Spleen (tissue), 11 donors: ENCODE results near the gene C7orf57. TPM values are rescaled to one million over a fixed set of nuclear protein-coding genes. Genes with fewer than 3 reads are reported as not detected.

Source experiments
- DNase-seq: peaks from one replicate; pipeline ENCODE4 v3.0.0-alpha.2; 2020
- H3K27ac ChIP-seq, 8 donors: fragments of 200-600 bp; sonication (generic) in 7 of 8; 1 replicate in 4 of 8; 2 replicates in 4 of 8; pipeline versions ENCODE4 v1.5.0 to v1.8.0; 2016 to 2021; ENCODE audit warnings: inconsistent platforms in 4 of 8, mild to moderate bottlenecking in 4 of 8, moderate library complexity in 1 of 8
- H3K27me3 ChIP-seq, 7 donors: fragments of 200-600 bp; sonication (generic) in 6 of 7; replicated peaks in 1 of 7; 1 replicate in 4 of 7; 2 replicates in 3 of 7; pipeline versions ENCODE4 v1.5.0 to v1.8.0; 2016 to 2021; ENCODE audit warnings: inconsistent platforms in 3 of 7, mild to moderate bottlenecking in 1 of 7
- H3K36me3 ChIP-seq, 6 donors: fragments of 200-600 bp; sonication (generic) in 5 of 6; 1 replicate in 4 of 6; 2 replicates in 2 of 6; pipeline versions ENCODE4 v1.5.0 to v1.8.0; 2016 to 2021; ENCODE audit warnings: inconsistent platforms in 2 of 6
- H3K4me1 ChIP-seq, 6 donors: fragments of 200-600 bp; sonication (generic) in 5 of 6; 1 replicate in 3 of 6; 2 replicates in 3 of 6; pipeline versions ENCODE4 v1.5.0 to v1.8.0; 2016 to 2021; ENCODE audit warnings: inconsistent platforms in 3 of 6
- H3K4me3 ChIP-seq, 8 donors: fragments of 200-600 bp; sonication (generic) in 7 of 8; 1 replicate in 4 of 8; 2 replicates in 4 of 8; pipeline versions ENCODE4 v1.5.0 to v1.8.0; 2016 to 2021; ENCODE audit warnings: inconsistent platforms in 4 of 8, mild to moderate bottlenecking in 4 of 8, moderate library complexity in 2 of 8
- H3K9me3 ChIP-seq, 8 donors: fragments of 200-600 bp; sonication (generic) in 7 of 8; 1 replicate in 4 of 8; 2 replicates in 4 of 8; pipeline versions ENCODE4 v1.5.0 to v1.8.0; 2016 to 2021; ENCODE audit warnings: inconsistent platforms in 4 of 8
- CTCF ChIP-seq, 11 experiments: fragments of 200-600 bp in 7 of 11; fragments of 450-650 bp in 4 of 11; sonication (generic) in 4 of 11; IDR thresholded peaks in 8 of 11; conservative IDR thresholded peaks in 3 of 11; 1 replicate in 7 of 11; 2 replicates in 4 of 11; pipeline versions ENCODE4 v1.4.0 to v1.8.0; 2016 to 2021; ENCODE audit warnings: antibody characterized with exemption in 11 of 11, inconsistent platforms in 4 of 11, mild to moderate bottlenecking in 1 of 11
- POLR2A ChIP-seq, 3 donors: fragments of 450-650 bp; IDR thresholded peaks; one replicate each; pipeline ENCODE4 v1.5.1; 2017; ENCODE audit warnings: antibody characterized with exemption in 3 of 3, mild to moderate bottlenecking in 1 of 3
- POLR2AphosphoS5 ChIP-seq, 3 donors: sonication (generic); formaldehyde crosslinking; IDR thresholded peaks; one replicate each; pipeline ENCODE4 v1.5.1; 2017; ENCODE audit warnings: antibody characterized with exemption in 3 of 3
- WGBS, 5 donors: extraction: QIAGEN DNeasy Blood & Tissue Kit in 3 of 5; methylation state at CpG; one replicate each; pipeline versions ENCODE4 v1.1.5 to v1.1.7; 2013 to 2018; 5-methylcytosine and 5-hydroxymethylcytosine counted together
- intact Hi-C: fragments of 100-400 bp; cut with DNase I; formaldehyde crosslinking; loops from one replicate; pipeline ENCODE4 v1.15.0; 2023; ENCODE audit warnings: low total_unique reads
- polyA plus RNA-seq, 3 donors: library from polyadenylated mRNA; stranded (reverse); fragments of 200-250 nt; gene quantifications; one replicate each; pipeline ENCODE4 v1.2.1, GENCODE V29; 2013
- total RNA-seq, 7 donors: library from RNA; depleted of rRNA in 3 of 7; stranded (reverse); fragments of >200 nt in 3 of 7; fragmentation: NEBNext Ultra II Directional in 4 of 7; extraction: Animal tissue kit (Norgen Biotek cat#: 25700) in 4 of 7; gene quantifications; one replicate each; pipeline versions ENCODE4 v1.1.0 to v1.2.1, GENCODE V29; 2016 to 2021
- donor health status: healthy with polysubstance abuse.
- donor health status: DM: no; HTN: no; CAD: no; lungs with moderate emphysema.
- donor health status: DM: no; HTN: no; CAD: no.
- donor health status: Bipolar disorder and iron deficiency.
- donor health status: healthy.
- donor health status: DM: no; HTN: no; CAD: no.
- donor health status: DM: yes; HTN: yes; CAD: no.

C7orf57 gene
- total and polyA plus RNA-seq, 10 donors: 0.03 TPM; not detected in 9

- no peak overlapping the region for H3K27ac ChIP-seq
- intact Hi-C loops: no loop called here
- DNase-seq: no peak
- no peak for TF ChIP-seq POLR2A (IDR thresholded peaks at IDR 0.05)
- no peak for TF ChIP-seq POLR2AphosphoS5 (IDR thresholded peaks at IDR 0.05)
- TF ChIP-seq CTCF (IDR thresholded peaks at IDR 0.05 in 8 of 11, conservative IDR thresholded peaks at IDR 0.05 in 3 of 11): no peak
- WGBS, 5 donors: 60 to 69% (median 65%) methylated on average over 14 of the region's 14 CpGs
- H3K4me1 ChIP-seq: peaks cover 0 to 7% (median 0%) of the 10 kb centered on the region in 6 donors
- no peaks in the 10 kb centered on the region for H3K36me3 ChIP-seq
- H3K27me3 ChIP-seq: no peaks in the 10 kb centered on the region
- H3K4me3 ChIP-seq: no peak overlapping the region
- H3K9me3 ChIP-seq: no peaks in the 10 kb centered on the region
These were observed 11.1 kb downstream of the C7orf57 start for GRCh38 chr7:48046458-48046857.

- Histone ChIP-seq H3K27ac (no peak overlapping the region), H3K9me3 (no peaks in the 10 kb centered on the region), H3K4me3 (no peak overlapping the region), H3K27me3 (no peaks in the 10 kb centered on the region), H3K36me3 (no peaks in the 10 kb centered on the region), H3K4me1 (peaks cover 0 to 7% (median 0%) of the 10 kb centered on the region in 6 donors)
- no peak for DNase-seq
- TF ChIP-seq POLR2A (IDR thresholded peaks at IDR 0.05) (no peak), POLR2AphosphoS5 (IDR thresholded peaks at IDR 0.05) (no peak), CTCF (IDR thresholded peaks at IDR 0.05 in 8 of 11, conservative IDR thresholded peaks at IDR 0.05 in 3 of 11) (no peak)
- intact Hi-C loops: no loop called here
- 89 to 96% (median 93%) methylated on average over 8 of the region's 8 CpGs for WGBS, 5 donors
These were observed 12.8 kb downstream of the C7orf57 start for GRCh38 chr7:48048113-48048512.

GRCh38 chr7:48049850-48050249, 14.5 kb downstream of the C7orf57 start:
- Histone ChIP-seq H3K9me3 (no peaks in the 10 kb centered on the region), H3K4me1 (peaks cover 0 to 7% (median 0%) of the 10 kb centered on the region in 6 donors), H3K27ac (no peak overlapping the region), H3K27me3 (no peaks in the 10 kb centered on the region), H3K36me3 (no peaks in the 10 kb centered on the region), H3K4me3 (no peak overlapping the region)
- WGBS, 5 donors: 56 to 75% (median 68%) methylated on average over 8 of the region's 8 CpGs
- intact Hi-C loops: no loop called here
- TF ChIP-seq POLR2A (IDR thresholded peaks at IDR 0.05): no peak
- TF ChIP-seq POLR2AphosphoS5 (IDR thresholded peaks at IDR 0.05): no peak
- no peak for TF ChIP-seq CTCF (IDR thresholded peaks at IDR 0.05 in 8 of 11, conservative IDR thresholded peaks at IDR 0.05 in 3 of 11)
- DNase-seq: no peak

- intact Hi-C loops: no loop called here
- peaks cover 0 to 13% (median 11%) of the 10 kb centered on the region in 8 donors for H3K9me3 ChIP-seq
- H3K4me1 ChIP-seq: no peaks in the 10 kb centered on the region
- H3K27ac ChIP-seq: no peak overlapping the region
- no peak for DNase-seq
- H3K36me3 ChIP-seq: no peaks in the 10 kb centered on the region
- 64 to 86% (median 77%) methylated on average over 8 of the region's 8 CpGs for WGBS, 5 donors
- H3K27me3 ChIP-seq: no peaks in the 10 kb centered on the region
- TF ChIP-seq POLR2A (IDR thresholded peaks at IDR 0.05) (no peak), CTCF (IDR thresholded peaks at IDR 0.05 in 8 of 11, conservative IDR thresholded peaks at IDR 0.05 in 3 of 11) (no peak), POLR2AphosphoS5 (IDR thresholded peaks at IDR 0.05) (no peak)
- no peak overlapping the region for H3K4me3 ChIP-seq
These were observed 17.4 kb downstream of the C7orf57 start for GRCh38 chr7:48052748-48053147.
